PC-3 (cell line): ENCODE data around the gene PODXL2.

Experiments
- CTCF ChIP-seq: fragments of 300-600 bp; sonication (generic); conservative IDR thresholded peaks from 2 replicates; pipeline ENCODE4 v1.5.1; 2017; ENCODE audit warnings: antibody characterized with exemption, low read depth, mild to moderate bottlenecking, low read length
- EZH2 ChIP-seq: fragments of 300-600 bp; sonication (generic); IDR thresholded peaks from one replicate; pipeline ENCODE4 v1.6.1; 2017; ENCODE audit warnings: antibody characterized with exemption, mild to moderate bottlenecking, low read length; ENCODE audit not compliant: unreplicated experiment
- EZH2phosphoT487 ChIP-seq: fragments of 300-600 bp; sonication (generic); IDR thresholded peaks from 2 replicates; pipeline ENCODE4 v1.6.1; 2018; ENCODE audit warnings: mild to moderate bottlenecking, antibody characterized with exemption, low read length, borderline replicate concordance

GRCh38 chr3:127593178-127593577, 35.8 kb upstream of the PODXL2 start:
- TF ChIP-seq CTCF (no peak), EZH2 (no peak), EZH2phosphoT487 (no peak)
